K562 (cell line): ENCODE data around the gene OPRL1. TPM values are rescaled to one million over a fixed set of nuclear protein-coding genes. Genes with fewer than 3 reads are reported as not detected.

Source experiments
- BRF2 ChIP-seq: IDR thresholded peaks from 3 replicates; pipeline ENCODE4 v1.6.1; 2011; ENCODE audit warnings: borderline replicate concordance, mild to moderate bottlenecking; ENCODE audit not compliant: insufficient read length, insufficient read depth
- CREB5 ChIP-seq: fragments of 250-450 bp; sonication (Bioruptor Pico); IDR thresholded peaks from 2 replicates; pipeline ENCODE4 v1.5.0; 2020; ENCODE audit warnings: mild to moderate bottlenecking
- ETS2 ChIP-seq: IDR thresholded peaks from 2 replicates; pipeline ENCODE4 v1.6.1; 2016; ENCODE audit warnings: borderline replicate concordance, missing genetic modification characterization, mild to moderate bottlenecking, moderate library complexity, missing compliant biosample characterization; ENCODE audit not compliant: poor library complexity, severe bottlenecking
- FIP1L1 ChIP-seq: fragments of 200-400 bp; formaldehyde crosslinking; IDR thresholded peaks from 2 replicates; pipeline ENCODE4 v1.6.1; 2018; ENCODE audit warnings: mild to moderate bottlenecking, low read depth, low read length; ENCODE audit not compliant: poor library complexity, severe bottlenecking
- FOXK1 ChIP-seq: sonication (generic); formaldehyde crosslinking; IDR thresholded peaks from 2 replicates; pipeline ENCODE4 v1.8.0; 2022; ENCODE audit warnings: missing genetic modification reagents, mild to moderate bottlenecking, borderline replicate concordance
- GABPB2 ChIP-seq: fragments of 250-450 bp; sonication (Bioruptor Pico); conservative IDR thresholded peaks from 2 replicates; pipeline ENCODE4 v1.5.1; 2021; ENCODE audit warnings: mild to moderate bottlenecking
- HDAC2 ChIP-seq: fragments of 450-650 bp; IDR thresholded peaks from 2 replicates; pipeline ENCODE4 v1.6.1; 2016; ENCODE audit warnings: mild to moderate bottlenecking
- JUND ChIP-seq, 2 experiments: IDR thresholded peaks; 2 replicates in 1 of 2; 3 replicates in 1 of 2; pipeline ENCODE4 v1.6.1; 2011; ENCODE audit warnings: borderline replicate concordance in 2 of 2, low read depth in 2 of 2, low read length in 2 of 2, improper control_type of control experiment in 1 of 2, missing biosample characterization in 1 of 2, missing genetic modification characterization in 1 of 2, missing genetic modification reagents in 1 of 2
- KDM5B ChIP-seq: fragments of 200-600 bp; sonication (generic); IDR thresholded peaks from 2 replicates; pipeline ENCODE4 v1.6.1; 2012; ENCODE audit warnings: low read depth, mild to moderate bottlenecking, moderate library complexity, low read length, control low read depth, inconsistent platforms; ENCODE audit not compliant: insufficient replicate concordance
- MAFG ChIP-seq: fragments of 450-650 bp; conservative IDR thresholded peaks from 2 replicates; pipeline ENCODE4 v1.6.1; 2016; ENCODE audit warnings: missing genetic modification characterization, missing compliant biosample characterization
- MTA2 ChIP-seq: fragments of 450-650 bp; IDR thresholded peaks from 2 replicates; pipeline ENCODE4 v1.6.1; 2016; ENCODE audit warnings: low read depth
- MXI1 ChIP-seq: IDR thresholded peaks from 2 replicates; pipeline ENCODE4 v1.6.1; 2011; ENCODE audit warnings: low read depth, mild to moderate bottlenecking, improper control_type of control experiment, low read length
- NR1H2 ChIP-seq: sonication (generic); formaldehyde crosslinking; IDR thresholded peaks from 2 replicates; pipeline ENCODE4 v1.4.0; 2020; ENCODE audit warnings: mild to moderate bottlenecking, missing genetic modification reagents
- POLR3A ChIP-seq: IDR thresholded peaks from 2 replicates; pipeline ENCODE4 v1.6.1; 2011; ENCODE audit warnings: borderline replicate concordance, mild to moderate bottlenecking, moderate library complexity; ENCODE audit not compliant: insufficient read length, insufficient read depth; ENCODE audit errors: extremely low read depth
- RBBP5 ChIP-seq: fragments of 200-600 bp; sonication (generic); IDR thresholded peaks from 2 replicates; pipeline ENCODE4 v1.6.1; 2012; ENCODE audit warnings: borderline replicate concordance, mild to moderate bottlenecking, low read length, control low read depth, inconsistent platforms; ENCODE audit not compliant: insufficient read depth, poor library complexity, severe bottlenecking
- RUNX1 ChIP-seq: sonication (generic); IDR thresholded peaks from 2 replicates; pipeline ENCODE4 v1.6.1; 2016; ENCODE audit warnings: antibody characterized with exemption, low read depth
- ZBTB43 ChIP-seq: sonication (generic); formaldehyde crosslinking; IDR thresholded peaks from 2 replicates; pipeline ENCODE4 v1.8.0; 2023; ENCODE audit warnings: mild to moderate bottlenecking, missing genetic modification reagents
- ZNF121 ChIP-seq: sonication (generic); formaldehyde crosslinking; conservative IDR thresholded peaks from 2 replicates; pipeline ENCODE4 v1.8.0; 2022; ENCODE audit warnings: missing genetic modification reagents
- ZNF551 ChIP-seq: fragments of 250-450 bp; sonication (Bioruptor Pico); IDR thresholded peaks from 2 replicates; pipeline ENCODE4 v1.5.0; 2021; ENCODE audit warnings: mild to moderate bottlenecking, moderate library complexity
- polyA plus RNA-seq, 8 experiments: library from polyadenylated mRNA; depleted of rRNA in 4 of 8; stranded (reverse) in 5 of 8; unstranded in 3 of 8; fragments of >200 nt; fragmentation: Nextera tagmentation in 2 of 8; fragmentation: Illumina TruSeq in 1 of 8; extraction: Ambion mirVana in 2 of 8; extraction: Trizol in 1 of 8; gene quantifications; 2 replicates each; pipeline versions ENCODE4 v1.2.1 to v1.2.3, GENCODE V29; 2011 to 2014; ENCODE audit warnings: inconsistent platforms in 1 of 8, missing spikeins in 1 of 8
- total RNA-seq, 7 experiments: library from RNA; depleted of rRNA in 6 of 7; stranded (reverse); fragments of >200 nt in 6 of 7; fragmentation: Illumina TruSeq in 2 of 7; extraction: Trizol in 2 of 7; gene quantifications; 2 replicates each; pipeline versions ENCODE4 v1.2.1 to v1.2.3, GENCODE V29; 2011 to 2021; ENCODE audit warnings: low replicate concordance in 1 of 7
- TF ChIP-seq, protein P1 (sequence below): fragments of 450-650 bp; IDR thresholded peaks from 2 replicates; pipeline ENCODE4 v1.7.0; 2016; ENCODE audit warnings: borderline replicate concordance
- TF ChIP-seq, protein P2 (sequence below): fragments of 250-450 bp; sonication (Bioruptor Pico); IDR thresholded peaks from 2 replicates; pipeline ENCODE4 v1.8.0; 2021; ENCODE audit warnings: moderate library complexity, mild to moderate bottlenecking, inconsistent platforms

Gene OPRL1
- total and polyA plus RNA-seq, 9 of the 15 experiments (the other 6 are each of a cell fraction or from before 2014, with no cell fraction given) = 0.06 to 0.33 (median 0.11) TPM; not detected in 2

- TF ChIP-seq, protein P1, sequence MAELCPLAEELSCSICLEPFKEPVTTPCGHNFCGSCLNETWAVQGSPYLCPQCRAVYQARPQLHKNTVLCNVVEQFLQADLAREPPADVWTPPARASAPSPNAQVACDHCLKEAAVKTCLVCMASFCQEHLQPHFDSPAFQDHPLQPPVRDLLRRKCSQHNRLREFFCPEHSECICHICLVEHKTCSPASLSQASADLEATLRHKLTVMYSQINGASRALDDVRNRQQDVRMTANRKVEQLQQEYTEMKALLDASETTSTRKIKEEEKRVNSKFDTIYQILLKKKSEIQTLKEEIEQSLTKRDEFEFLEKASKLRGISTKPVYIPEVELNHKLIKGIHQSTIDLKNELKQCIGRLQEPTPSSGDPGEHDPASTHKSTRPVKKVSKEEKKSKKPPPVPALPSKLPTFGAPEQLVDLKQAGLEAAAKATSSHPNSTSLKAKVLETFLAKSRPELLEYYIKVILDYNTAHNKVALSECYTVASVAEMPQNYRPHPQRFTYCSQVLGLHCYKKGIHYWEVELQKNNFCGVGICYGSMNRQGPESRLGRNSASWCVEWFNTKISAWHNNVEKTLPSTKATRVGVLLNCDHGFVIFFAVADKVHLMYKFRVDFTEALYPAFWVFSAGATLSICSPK = no peak
- no peak for TF ChIP-seq NR1H2 (CRISPR knock-in tag)
- TF ChIP-seq CREB5 (CRISPR knock-in tag) = no peak
- no peak for TF ChIP-seq FIP1L1
- peak; percentile 79 for TF ChIP-seq HDAC2
- TF ChIP-seq RBBP5 = peak; percentile 37
- TF ChIP-seq MXI1 = no peak
- no peak for TF ChIP-seq RUNX1
- TF ChIP-seq, protein P2, sequence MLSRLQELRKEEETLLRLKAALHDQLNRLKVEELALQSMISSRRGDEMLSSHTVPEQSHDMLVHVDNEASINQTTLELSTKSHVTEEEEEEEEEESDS (CRISPR knock-in tag) = no peak
- TF ChIP-seq ZBTB43 = no peak
- no peak for TF ChIP-seq FOXK1
- no peak for TF ChIP-seq GABPB2 (CRISPR knock-in tag)
- no peak for TF ChIP-seq MTA2
- TF ChIP-seq JUND (IDR thresholded peaks at IDR 0.05; ENCODE audit: borderline replicate concordance, low read depth, low read length) = no peak
- TF ChIP-seq JUND (tag; IDR thresholded peaks at IDR 0.05; ENCODE audit: borderline replicate concordance, low read depth, low read length) = no peak
- TF ChIP-seq ETS2 (tag) = no peak
- TF ChIP-seq POLR3A = no peak
- TF ChIP-seq BRF2 = no peak
- no peak for TF ChIP-seq MAFG
- no peak for TF ChIP-seq ZNF121
- no peak for TF ChIP-seq ZNF551 (CRISPR knock-in tag)
- TF ChIP-seq KDM5B = peak; percentile 50
These were observed 439 bp upstream of the OPRL1 start, which contains the start of gene RGS19 (continued) for GRCh38 chr20:64079273-64080012.
